ENCODE measurements around the gene SOX14. TPM values are rescaled to one million over a fixed set of nuclear protein-coding genes. Genes with fewer than 3 reads are reported as not detected.

Gene SOX14
- total RNA-seq: not detected
- polyA plus RNA-seq (ENCODE audit: insufficient read depth in 1 of 8, insufficient read length in 8 of 8, low replicate concordance in 1 of 8): not detected
- long read RNA-seq, donor 1: 0 reads
- long read RNA-seq, donor 2: 0 reads
- long read RNA-seq, donor 3: 0 reads
- long read RNA-seq, donor 4: 0 reads
- long read RNA-seq, donor 5: 0 reads
- long read RNA-seq, donor 6: 0 reads
- long read RNA-seq, donor 7: 0 reads
- long read RNA-seq, donor 8: 0 reads
- long read RNA-seq, donor 9: 0 reads
- long read RNA-seq, donor 10: 0 reads
- long read RNA-seq, donor 11: 0 reads

DNA sequence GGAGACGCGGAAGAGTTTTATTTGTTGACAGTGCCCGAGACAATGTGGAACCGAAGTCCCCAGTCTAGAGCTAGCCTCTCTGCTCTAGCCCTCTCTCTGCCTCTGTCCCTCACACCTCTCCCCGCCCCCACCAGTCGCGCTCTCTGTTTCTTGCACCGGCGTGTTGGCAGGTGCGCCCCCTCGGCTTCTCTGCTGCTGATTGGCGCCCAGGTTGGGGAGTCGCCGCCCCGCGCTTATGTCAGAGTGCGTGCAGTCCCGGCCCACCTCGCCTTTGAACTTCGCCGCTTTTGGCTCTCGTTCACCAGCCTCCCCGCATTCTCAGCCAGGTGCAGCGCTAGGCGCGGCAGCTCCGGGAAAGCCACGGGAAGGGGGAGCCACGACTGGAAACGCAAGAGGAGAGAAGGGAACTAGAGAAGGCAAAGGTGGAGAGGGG, at the start of gene SOX14:
Gene SOX14, plus strand, starts transcription at position 315 of the 433 bp plus-strand sequence. CDS start 470 bp downstream, outside the sequence.
- no peak for DNase-seq
- Histone ChIP-seq H3K9me3 (replicated peaks; ENCODE audit: control insufficient read depth, low read depth, low read length) (no peaks in the 10 kb centered on the region), H3K4me3 (ENCODE audit: low read length) (no peak within 1 kb of the TSS), H3K36me3 (ENCODE audit: control insufficient read depth, insufficient read depth, low read length) (no peaks in the 10 kb centered on the region), H3K4me1 (ENCODE audit: control insufficient read depth, insufficient read depth, low read length) (peaks cover 18% of the 10 kb centered on the region), H3K27me3 (ENCODE audit: control insufficient read depth, insufficient read depth, low read length) (peaks cover 94% of the 10 kb centered on the region), H3K27ac (ENCODE audit: low read length) (no peak within 1 kb of the TSS)
- WGBS (ENCODE audit: insufficient coverage): 0% methylated on average over 19 of the region's 30 CpGs

DNA sequence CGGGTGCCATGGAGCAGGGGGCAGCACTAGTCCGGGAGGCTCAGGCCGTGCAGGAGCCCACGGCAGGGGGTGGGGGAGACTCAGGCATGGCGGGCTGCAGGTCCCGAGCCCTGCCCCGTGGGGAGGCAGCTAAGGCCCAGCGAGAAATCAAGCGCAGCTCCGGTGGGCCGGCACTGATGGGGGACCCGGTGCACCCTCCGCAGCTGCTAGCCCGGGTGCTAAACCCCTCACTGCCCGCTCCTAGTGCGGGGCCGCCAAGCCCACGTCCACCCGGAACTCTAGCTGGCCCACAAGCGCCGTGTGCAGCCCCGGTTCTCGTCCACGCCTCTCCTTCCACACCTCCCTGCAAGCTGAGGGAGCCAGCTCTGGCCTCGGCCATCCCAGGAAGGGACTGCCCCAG, 49.6 kb upstream of the SOX14 start:
- no peak for DNase-seq
- H3K4me3 ChIP-seq (ENCODE audit: low read length): no peak overlapping the region
- H3K27ac ChIP-seq (ENCODE audit: low read length): no peak overlapping the region
- H3K27me3 ChIP-seq (ENCODE audit: control insufficient read depth, insufficient read depth, low read length): no peaks in the 10 kb centered on the region
- no peaks in the 10 kb centered on the region for H3K4me1 ChIP-seq (ENCODE audit: control insufficient read depth, insufficient read depth, low read length)
- 92% methylated on average over 24 of the region's 25 CpGs for WGBS (ENCODE audit: insufficient coverage)
- no peaks in the 10 kb centered on the region for H3K36me3 ChIP-seq (ENCODE audit: control insufficient read depth, insufficient read depth, low read length)
- no peaks in the 10 kb centered on the region for H3K9me3 ChIP-seq (replicated peaks; ENCODE audit: control insufficient read depth, low read depth, low read length)

GRCh38 chr3:137724240-137724639, 39.9 kb upstream of the SOX14 start:
- Histone ChIP-seq H3K36me3 (ENCODE audit: control insufficient read depth, insufficient read depth, low read length) (no peaks in the 10 kb centered on the region), H3K4me3 (ENCODE audit: low read length) (no peak overlapping the region), H3K4me1 (ENCODE audit: control insufficient read depth, insufficient read depth, low read length) (no peaks in the 10 kb centered on the region), H3K27me3 (ENCODE audit: control insufficient read depth, insufficient read depth, low read length) (no peaks in the 10 kb centered on the region), H3K27ac (ENCODE audit: low read length) (no peak overlapping the region), H3K9me3 (replicated peaks; ENCODE audit: control insufficient read depth, low read depth, low read length) (peaks cover 4% of the 10 kb centered on the region)
- no peak for DNase-seq

- Histone ChIP-seq H3K27me3 (ENCODE audit: control insufficient read depth, insufficient read depth, low read length) (no peaks in the 10 kb centered on the region), H3K9me3 (replicated peaks; ENCODE audit: control insufficient read depth, low read depth, low read length) (peaks cover 18% of the 10 kb centered on the region), H3K36me3 (ENCODE audit: control insufficient read depth, insufficient read depth, low read length) (no peaks in the 10 kb centered on the region), H3K4me1 (ENCODE audit: control insufficient read depth, insufficient read depth, low read length) (no peaks in the 10 kb centered on the region), H3K4me3 (ENCODE audit: low read length) (no peak overlapping the region), H3K27ac (ENCODE audit: low read length) (no peak overlapping the region)
- no peak for DNase-seq
- no CpG with 5 or more reads among the region's 2 CpGs for WGBS (ENCODE audit: insufficient coverage)
These were observed 26.9 kb upstream of the SOX14 start for GRCh38 chr3:137737208-137737607.

DNA sequence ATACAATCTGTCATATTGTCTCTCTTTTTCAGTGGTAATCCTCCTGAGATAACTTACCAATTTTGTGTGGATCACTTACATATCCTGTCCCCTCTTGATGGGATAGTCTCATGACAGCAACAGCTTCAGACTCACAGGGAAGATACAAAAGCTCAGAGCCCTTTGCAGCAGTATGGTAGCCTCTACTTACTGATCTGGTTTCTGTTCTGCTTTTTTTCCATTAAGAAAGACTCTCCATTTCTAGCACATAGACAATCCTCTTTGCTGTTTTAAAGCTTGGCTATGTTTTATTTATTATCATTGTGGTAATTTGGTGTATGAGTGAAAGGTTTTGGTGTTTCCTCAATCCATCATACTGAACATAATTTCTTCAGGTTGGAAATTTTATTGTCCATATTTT, 25.4 kb upstream of the SOX14 start:
- no peak overlapping the region for H3K4me3 ChIP-seq (ENCODE audit: low read length)
- no peaks in the 10 kb centered on the region for H3K4me1 ChIP-seq (ENCODE audit: control insufficient read depth, insufficient read depth, low read length)
- peaks cover 18% of the 10 kb centered on the region for H3K9me3 ChIP-seq (replicated peaks; ENCODE audit: control insufficient read depth, low read depth, low read length)
- H3K27me3 ChIP-seq (ENCODE audit: control insufficient read depth, insufficient read depth, low read length): no peaks in the 10 kb centered on the region
- no peak for DNase-seq
- H3K36me3 ChIP-seq (ENCODE audit: control insufficient read depth, insufficient read depth, low read length): no peaks in the 10 kb centered on the region
- H3K27ac ChIP-seq (ENCODE audit: low read length): no peak overlapping the region

GRCh38 chr3:137743608-137744007, 20.5 kb upstream of the SOX14 start:
- no peak overlapping the region for H3K4me3 ChIP-seq (ENCODE audit: low read length)
- WGBS (ENCODE audit: insufficient coverage): no CpG with 5 or more reads among the region's 2 CpGs
- H3K4me1 ChIP-seq (ENCODE audit: control insufficient read depth, insufficient read depth, low read length): no peaks in the 10 kb centered on the region
- H3K36me3 ChIP-seq (ENCODE audit: control insufficient read depth, insufficient read depth, low read length): no peaks in the 10 kb centered on the region
- no peaks in the 10 kb centered on the region for H3K9me3 ChIP-seq (replicated peaks; ENCODE audit: control insufficient read depth, low read depth, low read length)
- no peak overlapping the region for H3K27ac ChIP-seq (ENCODE audit: low read length)
- DNase-seq: no peak
- H3K27me3 ChIP-seq (ENCODE audit: control insufficient read depth, insufficient read depth, low read length): no peaks in the 10 kb centered on the region

DNA sequence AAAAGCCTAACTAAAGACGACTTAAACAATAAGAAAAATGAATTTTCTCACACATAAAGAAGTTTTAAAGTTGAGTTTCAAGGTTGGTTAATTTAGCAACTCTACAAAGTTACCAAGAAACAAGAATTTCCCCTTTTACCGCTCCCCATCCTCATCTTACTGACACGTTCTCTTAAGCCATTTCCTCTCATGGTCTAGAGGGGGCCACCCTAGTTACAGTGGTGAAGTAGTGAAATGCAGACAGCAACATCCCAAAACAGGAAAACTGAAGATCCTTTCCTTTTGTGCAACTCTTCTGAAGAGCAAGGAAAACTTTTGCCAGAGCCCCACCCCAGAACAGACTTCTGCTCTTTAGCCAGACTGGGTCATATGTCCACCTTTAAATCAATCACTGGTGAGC, 17.3 kb upstream of the SOX14 start:
- H3K9me3 ChIP-seq (replicated peaks; ENCODE audit: control insufficient read depth, low read depth, low read length): no peaks in the 10 kb centered on the region
- no peak for DNase-seq
- H3K27me3 ChIP-seq (ENCODE audit: control insufficient read depth, insufficient read depth, low read length): peaks cover 2% of the 10 kb centered on the region
- no peaks in the 10 kb centered on the region for H3K36me3 ChIP-seq (ENCODE audit: control insufficient read depth, insufficient read depth, low read length)
- H3K4me1 ChIP-seq (ENCODE audit: control insufficient read depth, insufficient read depth, low read length): no peaks in the 10 kb centered on the region
- no peak overlapping the region for H3K4me3 ChIP-seq (ENCODE audit: low read length)
- no peak overlapping the region for H3K27ac ChIP-seq (ENCODE audit: low read length)
- WGBS (ENCODE audit: insufficient coverage): no CpG with 5 or more reads among the region's 3 CpGs

DNA sequence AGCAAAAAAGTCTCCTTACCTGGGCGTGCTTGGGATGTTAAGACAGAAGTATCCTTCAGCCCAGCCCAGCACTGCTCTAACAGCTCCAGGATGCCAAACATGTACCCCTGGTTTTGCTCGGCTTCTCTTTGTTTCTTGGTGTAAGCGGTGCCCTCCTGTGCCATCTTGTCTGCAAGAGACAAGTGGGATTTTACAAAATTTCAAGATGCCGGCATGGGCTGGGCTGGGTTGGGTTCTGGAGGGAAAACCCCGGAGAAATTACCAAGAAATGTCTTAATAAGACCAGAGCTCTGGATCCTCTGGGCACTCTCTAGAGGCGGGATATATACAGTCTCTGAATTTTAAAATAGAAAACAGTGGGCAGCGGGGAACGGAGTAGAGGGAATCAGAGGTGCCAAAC, 4.6 kb upstream of the SOX14 start:
- Histone ChIP-seq H3K36me3 (ENCODE audit: control insufficient read depth, insufficient read depth, low read length) (no peaks in the 10 kb centered on the region), H3K4me3 (ENCODE audit: low read length) (no peak overlapping the region), H3K9me3 (replicated peaks; ENCODE audit: control insufficient read depth, low read depth, low read length) (no peaks in the 10 kb centered on the region), H3K27me3 (ENCODE audit: control insufficient read depth, insufficient read depth, low read length) (peaks cover 57% of the 10 kb centered on the region), H3K4me1 (ENCODE audit: control insufficient read depth, insufficient read depth, low read length) (peaks cover 8% of the 10 kb centered on the region), H3K27ac (ENCODE audit: low read length) (no peak overlapping the region)
- WGBS (ENCODE audit: insufficient coverage): 49% methylated on average over 5 of the region's 8 CpGs
- no peak for DNase-seq

- peaks cover 68% of the 10 kb centered on the region for H3K27me3 ChIP-seq (ENCODE audit: control insufficient read depth, insufficient read depth, low read length)
- no peak for DNase-seq
- H3K36me3 ChIP-seq (ENCODE audit: control insufficient read depth, insufficient read depth, low read length): no peaks in the 10 kb centered on the region
- H3K27ac ChIP-seq (ENCODE audit: low read length): no peak overlapping the region
- H3K9me3 ChIP-seq (replicated peaks; ENCODE audit: control insufficient read depth, low read depth, low read length): no peaks in the 10 kb centered on the region
- peaks cover 8% of the 10 kb centered on the region for H3K4me1 ChIP-seq (ENCODE audit: control insufficient read depth, insufficient read depth, low read length)
- 2% methylated on average over 24 of the region's 28 CpGs for WGBS (ENCODE audit: insufficient coverage)
- H3K4me3 ChIP-seq (ENCODE audit: low read length): no peak overlapping the region
These were observed 3.6 kb upstream of the SOX14 start for GRCh38 chr3:137760341-137761098.

DNA sequence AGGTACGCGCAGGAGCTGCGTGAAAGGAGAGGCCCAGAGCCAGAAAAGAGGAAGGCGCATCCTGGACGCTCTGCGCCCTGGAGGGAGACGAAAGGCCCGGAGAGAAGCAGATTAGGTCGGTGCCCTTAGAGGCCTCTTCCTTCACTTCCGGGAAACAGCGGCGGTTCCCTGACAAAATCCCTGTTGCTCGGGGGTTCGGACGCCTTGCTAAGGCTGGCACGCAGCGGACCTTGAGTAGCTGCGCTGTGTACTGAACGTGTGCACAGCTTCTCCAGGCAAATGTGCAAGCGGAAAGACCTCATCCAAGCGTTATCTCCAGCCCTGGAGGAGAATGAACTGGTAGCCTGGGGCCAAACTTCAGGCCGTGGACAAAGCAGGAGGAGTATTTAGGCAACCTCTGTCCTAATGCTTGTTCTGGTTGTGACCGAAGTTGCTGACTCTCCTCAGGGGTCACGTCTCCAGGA, 3.0 kb upstream of the SOX14 start:
- Histone ChIP-seq H3K9me3 (replicated peaks; ENCODE audit: control insufficient read depth, low read depth, low read length) (no peaks in the 10 kb centered on the region), H3K27me3 (ENCODE audit: control insufficient read depth, insufficient read depth, low read length) (peaks cover 71% of the 10 kb centered on the region), H3K27ac (ENCODE audit: low read length) (no peak overlapping the region), H3K4me1 (ENCODE audit: control insufficient read depth, insufficient read depth, low read length) (peaks cover 8% of the 10 kb centered on the region), H3K4me3 (ENCODE audit: low read length) (no peak overlapping the region), H3K36me3 (ENCODE audit: control insufficient read depth, insufficient read depth, low read length) (no peaks in the 10 kb centered on the region)
- 1% methylated on average over 24 of the region's 24 CpGs for WGBS (ENCODE audit: insufficient coverage)
- no peak for DNase-seq
